AG04450 (cell line): ENCODE results near the gene ST14. TPM values are rescaled to one million over a fixed set of nuclear protein-coding genes. Genes with fewer than 3 reads are reported as not detected.

Source experiments
- CTCF ChIA-PET: fragments of 300-600, 350-600 bp; formaldehyde crosslinking; extraction: SDS; loops from one replicate; lab custom pipeline; 2022; ENCODE audit warnings: antibody characterized with exemption, inconsistent platforms; lab: Charles Lee
- POLR2A ChIA-PET: fragments of 350-600 bp; formaldehyde crosslinking; extraction: SDS; loops from one replicate; lab custom pipeline; 2021; ENCODE audit warnings: antibody characterized with exemption, inconsistent platforms; lab: Yijun Ruan, JAX
- DNase-seq: peaks from one replicate; pipeline ENCODE4 v3.0.0-alpha.2; 2011; ENCODE audit warnings: low read depth, low spot score
- H3K27ac ChIP-seq: one replicate; pipeline ENCODE4 v1.5.1; 2012; ENCODE audit warnings: low read depth, low read length, control low read depth
- H3K27me3 ChIP-seq: one replicate; pipeline ENCODE4 v1.6.0; 2012; ENCODE audit warnings: low read length; ENCODE audit not compliant: control insufficient read depth, insufficient read depth
- H3K4me3 ChIP-seq: 2 replicates; pipeline ENCODE4 v1.5.1; 2011; ENCODE audit warnings: mild to moderate bottlenecking, low read depth, low read length, control low read depth
- H3K9me3 ChIP-seq: 2 replicates; pipeline ENCODE4 v1.5.1; 2012; ENCODE audit warnings: low read length; ENCODE audit not compliant: control insufficient read depth, insufficient read depth
- polyA plus RNA-seq: library from polyadenylated mRNA; depleted of rRNA; stranded (reverse); fragments of >200 nt; gene quantifications from 2 replicates; pipeline ENCODE4 v1.2.3, GENCODE V29; 2011
- TF ChIP-seq, protein P1 (sequence below): IDR thresholded peaks from 2 replicates; pipeline ENCODE4 v1.5.1; 2011; ENCODE audit warnings: low read depth, low read length, control low read depth, inconsistent platforms

Gene ST14
- polyA plus RNA-seq, 1 experiment: not detected

DNA sequence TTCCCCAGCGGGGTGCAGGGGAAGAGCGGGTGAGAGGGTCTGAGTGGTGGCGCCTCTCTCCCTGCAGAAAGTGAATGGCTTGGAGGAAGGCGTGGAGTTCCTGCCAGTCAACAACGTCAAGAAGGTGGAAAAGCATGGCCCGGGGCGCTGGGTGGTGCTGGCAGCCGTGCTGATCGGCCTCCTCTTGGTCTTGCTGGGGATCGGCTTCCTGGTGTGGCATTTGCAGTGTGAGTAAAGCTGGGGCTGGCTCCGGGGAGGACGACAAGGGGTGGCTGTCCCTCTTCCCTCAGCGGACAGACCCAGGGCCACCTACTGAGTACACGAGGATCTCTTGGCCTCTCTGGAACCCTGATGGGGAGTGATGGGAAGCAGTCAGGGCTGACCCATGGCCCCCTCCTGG lies 28.5 kb downstream of the ST14 start:
- CTCF ChIA-PET: no interaction called here
- no peak for DNase-seq
- Histone ChIP-seq H3K4me3 (no peak overlapping the region), H3K9me3 (no peaks in the 10 kb centered on the region; the same call in 1 of the 2 replicates), H3K27ac (no peak overlapping the region), H3K27me3 (peaks cover 38% of the 10 kb centered on the region)
- TF ChIP-seq, protein P1, sequence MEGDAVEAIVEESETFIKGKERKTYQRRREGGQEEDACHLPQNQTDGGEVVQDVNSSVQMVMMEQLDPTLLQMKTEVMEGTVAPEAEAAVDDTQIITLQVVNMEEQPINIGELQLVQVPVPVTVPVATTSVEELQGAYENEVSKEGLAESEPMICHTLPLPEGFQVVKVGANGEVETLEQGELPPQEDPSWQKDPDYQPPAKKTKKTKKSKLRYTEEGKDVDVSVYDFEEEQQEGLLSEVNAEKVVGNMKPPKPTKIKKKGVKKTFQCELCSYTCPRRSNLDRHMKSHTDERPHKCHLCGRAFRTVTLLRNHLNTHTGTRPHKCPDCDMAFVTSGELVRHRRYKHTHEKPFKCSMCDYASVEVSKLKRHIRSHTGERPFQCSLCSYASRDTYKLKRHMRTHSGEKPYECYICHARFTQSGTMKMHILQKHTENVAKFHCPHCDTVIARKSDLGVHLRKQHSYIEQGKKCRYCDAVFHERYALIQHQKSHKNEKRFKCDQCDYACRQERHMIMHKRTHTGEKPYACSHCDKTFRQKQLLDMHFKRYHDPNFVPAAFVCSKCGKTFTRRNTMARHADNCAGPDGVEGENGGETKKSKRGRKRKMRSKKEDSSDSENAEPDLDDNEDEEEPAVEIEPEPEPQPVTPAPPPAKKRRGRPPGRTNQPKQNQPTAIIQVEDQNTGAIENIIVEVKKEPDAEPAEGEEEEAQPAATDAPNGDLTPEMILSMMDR: no peak
- POLR2A ChIA-PET: no interaction called here

DNA sequence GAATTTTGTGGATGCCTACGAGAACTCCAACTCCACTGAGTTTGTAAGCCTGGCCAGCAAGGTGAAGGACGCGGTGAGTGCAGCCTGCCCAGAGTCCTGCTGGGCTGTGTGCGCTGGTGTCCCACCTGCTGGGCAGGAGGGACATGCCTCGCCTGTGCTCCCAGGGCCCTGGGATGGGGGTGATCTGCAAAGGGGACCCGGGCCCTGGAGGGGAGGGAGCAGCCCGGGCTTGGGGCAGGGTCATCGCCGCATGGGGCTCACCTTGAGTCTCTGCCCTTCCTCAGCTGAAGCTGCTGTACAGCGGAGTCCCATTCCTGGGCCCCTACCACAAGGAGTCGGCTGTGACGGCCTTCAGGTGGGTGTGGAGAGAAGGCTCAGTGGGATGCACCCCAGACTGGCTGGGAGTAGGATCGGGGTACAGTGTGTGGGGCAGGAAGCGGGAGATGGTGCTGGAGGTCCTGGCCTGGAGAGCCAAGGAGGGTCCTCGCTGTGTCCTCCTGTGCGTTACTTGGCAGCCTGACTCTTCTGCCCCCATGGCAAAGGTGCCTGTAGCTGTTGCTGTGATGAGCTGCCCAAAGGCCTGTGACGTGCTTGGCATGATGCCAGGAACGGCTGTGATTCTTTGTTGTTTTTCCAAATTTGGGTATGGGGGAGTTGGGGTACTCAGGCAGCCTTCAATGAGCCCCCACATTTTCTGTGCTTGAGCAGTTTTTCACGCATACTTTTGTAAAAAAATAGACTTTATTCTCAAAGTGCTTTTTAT lies 29.2 kb downstream of the ST14 start:
- ChIA-PET POLR2A (no interaction called here), CTCF (no interaction called here)
- TF ChIP-seq, protein P1: no peak
- no peaks in the 10 kb centered on the region; the same call in 1 of the 2 replicates for H3K9me3 ChIP-seq
- peaks cover 38% of the 10 kb centered on the region for H3K27me3 ChIP-seq
- H3K4me3 ChIP-seq: no peak overlapping the region
- H3K27ac ChIP-seq: no peak overlapping the region
- DNase-seq: no peak

DNA sequence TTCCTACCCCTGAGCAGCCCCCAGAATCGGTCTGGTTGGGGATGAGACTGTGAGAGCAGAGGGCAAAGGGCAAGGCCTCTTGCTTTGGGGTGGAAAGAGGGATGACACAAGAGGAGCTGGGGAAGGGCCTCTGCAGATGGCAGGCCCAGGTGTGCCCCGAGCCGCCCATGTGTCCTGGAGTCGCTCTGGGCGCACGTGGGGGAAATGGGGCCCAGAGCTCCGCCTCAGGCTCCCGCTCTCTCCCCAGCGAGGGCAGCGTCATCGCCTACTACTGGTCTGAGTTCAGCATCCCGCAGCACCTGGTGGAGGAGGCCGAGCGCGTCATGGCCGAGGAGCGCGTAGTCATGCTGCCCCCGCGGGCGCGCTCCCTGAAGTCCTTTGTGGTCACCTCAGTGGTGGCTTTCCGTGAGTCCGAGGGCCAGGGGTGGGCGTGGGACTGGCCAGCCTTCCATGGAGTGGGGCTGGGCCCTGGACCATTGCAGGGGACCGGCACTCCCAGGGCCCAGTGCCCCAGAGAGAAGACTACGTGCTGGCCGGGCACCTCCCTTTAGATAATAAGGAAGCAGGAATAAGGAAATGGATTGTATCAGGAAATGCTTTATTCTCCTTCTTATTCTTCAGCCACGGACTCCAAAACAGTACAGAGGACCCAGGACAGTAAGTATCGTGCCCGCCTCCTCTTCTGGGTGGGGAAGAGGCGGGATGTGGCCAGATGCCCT lies 30.1 kb downstream of the ST14 start:
- no peak overlapping the region for H3K4me3 ChIP-seq
- H3K9me3 ChIP-seq: no peaks in the 10 kb centered on the region; the same call in 1 of the 2 replicates
- CTCF ChIA-PET: no interaction called here
- TF ChIP-seq, protein P1: no peak
- H3K27me3 ChIP-seq: peaks cover 39% of the 10 kb centered on the region
- H3K27ac ChIP-seq: no peak overlapping the region
- no peak for DNase-seq
- POLR2A ChIA-PET: no interaction called here

DNA sequence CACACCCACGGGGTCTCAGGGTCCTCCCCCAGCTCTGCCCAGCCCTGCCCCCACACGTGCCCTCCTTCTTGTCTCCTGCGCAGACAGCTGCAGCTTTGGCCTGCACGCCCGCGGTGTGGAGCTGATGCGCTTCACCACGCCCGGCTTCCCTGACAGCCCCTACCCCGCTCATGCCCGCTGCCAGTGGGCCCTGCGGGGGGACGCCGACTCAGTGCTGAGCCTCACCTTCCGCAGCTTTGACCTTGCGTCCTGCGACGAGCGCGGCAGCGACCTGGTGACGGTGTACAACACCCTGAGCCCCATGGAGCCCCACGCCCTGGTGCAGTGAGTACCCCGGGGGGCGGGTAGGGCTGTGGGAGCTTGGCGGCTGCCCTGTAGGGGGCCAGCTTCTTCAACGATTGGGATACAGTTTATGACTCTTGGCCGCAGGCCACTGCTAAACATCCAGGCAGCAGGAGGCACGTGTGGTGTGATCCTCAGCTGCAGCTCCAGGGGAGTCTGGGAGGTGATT lies 30.8 kb downstream of the ST14 start:
- ChIA-PET POLR2A (no interaction called here), CTCF (no interaction called here)
- no peak overlapping the region for H3K27ac ChIP-seq
- no peaks in the 10 kb centered on the region; the same call in 1 of the 2 replicates for H3K9me3 ChIP-seq
- TF ChIP-seq, protein P1: no peak
- DNase-seq: no peak
- H3K4me3 ChIP-seq: no peak overlapping the region
- peaks cover 34% of the 10 kb centered on the region for H3K27me3 ChIP-seq

DNA sequence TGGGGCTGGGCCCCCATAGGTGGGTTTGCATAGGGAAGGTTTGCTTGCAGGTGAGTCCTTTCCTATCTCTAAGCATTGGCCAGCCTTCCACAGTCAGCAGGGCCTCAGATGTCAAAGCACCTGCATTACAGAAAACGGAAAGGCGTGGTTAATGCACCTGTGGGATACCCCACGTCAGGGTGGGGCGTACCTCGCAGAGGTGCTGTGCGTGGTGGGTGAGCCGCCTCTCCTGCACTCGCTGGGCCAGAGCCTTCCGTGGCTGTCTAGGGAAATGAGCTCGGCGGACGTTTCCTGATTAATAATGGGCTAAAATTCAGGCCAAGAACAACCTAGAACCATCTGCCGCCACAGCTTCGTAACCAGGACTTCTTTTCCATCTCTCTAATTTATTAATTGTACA lies 32.3 kb downstream of the ST14 start:
- TF ChIP-seq, protein P1: no peak
- peaks cover 32% of the 10 kb centered on the region for H3K27me3 ChIP-seq
- no peak overlapping the region for H3K27ac ChIP-seq
- no peak overlapping the region for H3K4me3 ChIP-seq
- ChIA-PET POLR2A (no interaction called here), CTCF (interaction anchor here (1.0 kb wide), 1 partner anchor 240 kb away, joined by 4 read pairs; no protein-coding TSS in a partner anchor)
- DNase-seq: no peak
- H3K9me3 ChIP-seq: no peaks in the 10 kb centered on the region; the same call in 1 of the 2 replicates
